Ureter (tissue), 1 donor: Measurements from ENCODE around the gene LDLRAD1. TPM values are rescaled to one million over a fixed set of nuclear protein-coding genes. Genes with fewer than 3 reads are reported as not detected.
"Not testable (repeated sequence)": the region's sequence is repeated elsewhere in the genome, so short reads cannot be mapped to it uniquely, and the experiment has no call there.

Experiments used
- DNase-seq: peaks from one replicate; pipeline ENCODE4 v3.0.0-alpha.2; 2020; ENCODE audit warnings: low spot score
- total RNA-seq: library from RNA; stranded (reverse); gene quantifications from one replicate; pipeline ENCODE4 v1.2.4, GENCODE V29; 2023
- donor health status: DM: yes; HTN: yes; CAD: no.

LDLRAD1 gene, protein sequence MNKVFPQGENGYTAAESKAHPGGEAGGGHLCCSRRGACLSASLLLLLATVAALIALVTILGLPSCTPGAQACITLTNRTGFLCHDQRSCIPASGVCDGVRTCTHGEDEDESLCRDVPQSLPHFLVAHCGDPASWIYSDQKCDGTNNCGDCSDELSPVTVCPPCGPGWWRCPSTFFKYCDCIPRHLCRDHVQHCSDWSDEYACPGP
- not detected for total RNA-seq

GRCh38 chr1:54017979-54018378, at the start of gene LDLRAD1:
Gene LDLRAD1, minus strand, starts transcription at chr1:54018186. Its CDS starts 74 bp downstream, at chr1:54018112.
- no peak for DNase-seq

- DNase-seq: no peak
Measured at GRCh38 chr1:54064299-54064698, 46.3 kb upstream of the LDLRAD1 start.

GRCh38 chr1:54054438-54054749, 36.4 kb upstream of the LDLRAD1 start:
- DNase-seq: no peak

DNA sequence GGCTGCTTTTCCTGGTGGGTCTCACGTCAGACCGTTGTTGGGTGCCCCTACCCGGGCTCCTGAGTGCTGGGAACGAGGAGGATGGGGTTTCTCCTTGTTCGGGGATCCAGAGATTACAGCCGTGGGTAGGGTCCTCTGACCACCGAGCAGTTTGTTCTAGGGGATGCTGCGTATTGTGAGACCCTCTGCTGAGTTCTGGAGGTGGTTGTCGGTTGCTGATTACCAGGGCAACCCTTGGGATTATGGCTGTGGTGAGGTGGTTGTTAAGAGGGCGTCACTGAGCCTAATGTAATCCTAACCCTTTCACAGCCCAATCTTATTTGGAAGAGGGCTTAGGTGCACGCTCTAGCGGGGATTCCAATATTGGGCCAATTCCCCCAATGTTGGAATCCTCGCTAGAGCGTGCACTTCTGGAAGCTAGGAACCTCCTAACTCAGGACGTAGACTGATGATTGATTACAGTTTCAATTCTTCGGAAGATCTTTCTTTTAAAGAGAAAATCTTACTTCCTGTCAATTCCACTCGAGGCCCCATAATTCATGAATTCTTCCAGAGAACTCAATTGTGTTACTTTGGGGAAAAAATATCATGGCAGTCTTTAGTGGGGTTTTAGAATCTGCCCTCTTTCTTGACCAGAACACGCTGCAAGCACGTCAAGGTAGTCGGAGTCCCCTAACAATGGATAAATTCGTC, 35.9 kb upstream of the LDLRAD1 start:
- no peak for DNase-seq

DNA sequence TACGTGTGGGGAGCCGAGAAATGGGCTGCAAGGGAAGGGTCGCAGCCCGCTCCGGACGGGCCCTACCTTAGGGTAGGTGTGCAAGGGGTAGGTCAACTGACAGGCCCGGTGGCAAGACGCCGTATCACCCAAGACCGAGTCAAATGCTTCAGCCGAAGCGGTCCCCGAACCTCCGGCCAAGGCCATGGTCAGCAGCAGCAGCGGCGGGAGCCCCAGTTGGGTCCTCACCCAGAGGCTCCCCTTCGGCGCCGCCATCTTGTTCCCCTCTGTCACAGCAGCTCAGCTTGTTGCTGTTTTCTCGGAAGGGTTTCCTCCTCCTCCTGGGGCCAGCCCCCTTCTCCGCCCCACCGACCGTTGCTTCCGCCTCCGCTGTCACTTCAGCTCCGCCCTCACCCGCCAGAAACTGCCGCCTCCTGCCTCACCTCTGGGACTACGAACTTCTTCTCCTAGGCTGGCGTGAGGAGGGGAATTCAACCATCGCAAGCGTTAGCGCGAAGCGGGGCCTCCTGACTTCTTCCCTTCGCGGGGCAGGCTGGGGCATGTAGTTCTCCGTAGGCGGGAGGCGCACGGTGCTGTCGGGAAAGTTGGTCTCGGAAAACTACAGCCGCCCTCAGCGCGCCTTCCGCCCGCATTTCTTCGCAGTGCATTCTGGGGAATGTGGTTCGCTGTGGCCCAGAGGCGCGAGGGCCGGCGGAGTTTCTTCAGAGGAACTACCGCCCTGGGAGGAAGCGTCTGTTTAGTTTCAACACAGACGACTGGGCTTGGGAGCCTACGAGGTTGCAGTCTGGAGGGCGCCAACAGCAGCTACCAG, 35.2 kb upstream of the LDLRAD1 start, which contains the start of the genes TCEANC2 and TMEM59:
TCEANC2 (plus strand) TSS at position 675 of the 811 bp plus-strand sequence. CDS start 815 bp downstream, outside the sequence.
TMEM59 (minus strand) TSS at position 271 of the 811 bp plus-strand sequence; CDS start at position 255, 16 bp downstream.
- DNase-seq: peak; percentile 99

GRCh38 chr1:54052431-54052933, 34.5 kb upstream of the LDLRAD1 start:
- peak; percentile 56 for DNase-seq

- no peak for DNase-seq
Measured at GRCh38 chr1:54051933-54052430, 34.0 kb upstream of the LDLRAD1 start.

DNA sequence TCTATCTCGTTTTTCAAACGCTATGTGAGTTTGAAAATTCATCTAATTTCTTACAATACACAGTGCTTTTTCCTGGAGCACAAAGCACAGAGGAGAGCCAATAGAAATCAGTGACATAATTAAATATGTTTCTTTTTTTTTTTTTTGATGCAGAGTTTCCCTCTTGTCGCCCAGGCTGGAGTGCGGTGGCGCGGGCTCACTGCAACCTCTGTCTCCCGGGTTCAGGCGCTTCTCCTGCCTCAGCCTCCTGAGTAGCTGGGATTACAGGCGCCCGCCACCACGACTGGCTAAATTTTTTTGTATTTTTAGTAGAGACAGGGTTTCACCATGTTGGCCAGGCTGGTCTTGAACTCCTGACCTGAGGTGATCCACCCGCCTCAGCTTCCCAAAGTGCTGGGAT, 32.4 kb upstream of the LDLRAD1 start:
- DNase-seq: not testable (repeated sequence)

DNA sequence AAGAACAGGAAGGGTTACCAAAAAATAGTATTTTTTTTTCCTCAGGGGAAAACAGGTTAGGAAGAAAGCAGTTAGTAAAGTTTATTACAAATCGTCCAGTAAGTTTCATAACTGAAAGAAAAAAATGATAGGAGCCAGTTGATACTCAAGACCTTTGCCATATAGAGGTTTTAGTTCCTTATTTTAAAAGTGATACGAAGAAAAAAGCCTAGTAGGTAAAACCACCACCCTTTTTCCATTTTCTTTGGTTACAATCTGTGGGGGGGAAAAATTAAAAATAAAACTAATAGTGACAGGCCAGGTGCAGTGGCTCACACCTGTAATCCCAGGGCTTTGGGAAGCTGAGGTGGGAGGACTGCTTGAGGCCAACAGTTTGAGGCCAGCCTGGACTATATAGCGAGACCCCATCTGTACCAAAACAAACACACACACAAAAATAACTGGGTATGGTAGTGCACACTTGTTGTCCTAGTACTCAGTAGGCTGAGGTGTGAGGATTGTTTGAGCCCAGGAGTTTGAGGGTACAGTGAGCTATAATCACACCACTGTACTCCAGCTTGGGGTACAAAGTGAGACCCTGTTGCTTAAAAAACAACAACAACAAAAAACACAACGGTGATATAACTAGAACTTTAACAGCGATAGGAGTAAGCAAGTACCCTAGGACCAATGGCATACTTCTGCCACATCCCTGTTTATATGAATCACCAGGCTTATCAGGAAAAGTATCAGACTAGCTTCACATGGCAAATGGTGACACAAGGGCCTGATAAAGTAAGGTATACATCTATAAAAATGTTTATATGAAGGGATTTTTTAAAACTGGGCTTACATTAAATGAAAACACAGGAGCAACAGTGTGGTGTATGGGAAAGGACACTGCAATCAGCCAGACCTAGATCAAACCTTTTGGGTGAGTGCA, 29.7 kb upstream of the LDLRAD1 start:
- no peak for DNase-seq

- DNase-seq: no peak
Measured at GRCh38 chr1:54046671-54047383, 28.8 kb upstream of the LDLRAD1 start.

DNA sequence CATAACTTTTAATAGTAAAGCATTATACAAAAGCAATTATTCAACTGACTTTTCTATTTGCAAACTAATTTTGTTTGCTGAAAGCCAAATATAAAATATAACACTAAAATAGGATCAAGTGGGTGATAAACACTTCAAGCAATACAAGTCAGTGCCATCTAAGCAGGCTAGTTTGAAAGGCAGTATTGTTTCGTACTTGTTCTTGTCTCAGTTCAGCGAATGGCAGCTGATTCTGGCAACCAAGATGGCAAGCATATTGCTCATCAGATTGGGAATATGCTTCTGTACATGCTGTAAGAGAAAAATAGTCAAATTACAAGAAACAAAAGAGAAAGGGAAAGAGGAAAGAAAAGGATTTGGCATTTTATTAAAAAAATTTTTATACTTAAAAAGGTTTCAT, 27.5 kb upstream of the LDLRAD1 start:
- DNase-seq: no peak

DNA sequence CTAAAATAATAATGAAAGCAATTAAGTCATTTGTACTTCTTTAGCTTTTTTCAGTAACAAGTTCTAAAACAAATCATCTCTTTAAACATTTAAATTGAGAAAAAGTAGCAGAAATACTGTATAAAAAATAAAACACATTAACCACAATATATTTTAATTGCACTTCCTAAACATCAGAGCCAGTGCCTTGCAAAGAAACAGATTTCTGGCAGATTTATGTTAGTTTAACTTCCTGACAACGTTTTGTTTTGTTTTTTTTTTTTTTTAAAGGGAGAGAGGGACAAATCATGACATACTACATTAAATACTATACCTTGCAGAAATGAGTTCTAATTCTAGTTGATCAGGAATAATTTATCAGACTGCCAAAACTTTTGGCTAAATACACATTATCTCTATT, 23.8 kb upstream of the LDLRAD1 start:
- no peak for DNase-seq

DNA sequence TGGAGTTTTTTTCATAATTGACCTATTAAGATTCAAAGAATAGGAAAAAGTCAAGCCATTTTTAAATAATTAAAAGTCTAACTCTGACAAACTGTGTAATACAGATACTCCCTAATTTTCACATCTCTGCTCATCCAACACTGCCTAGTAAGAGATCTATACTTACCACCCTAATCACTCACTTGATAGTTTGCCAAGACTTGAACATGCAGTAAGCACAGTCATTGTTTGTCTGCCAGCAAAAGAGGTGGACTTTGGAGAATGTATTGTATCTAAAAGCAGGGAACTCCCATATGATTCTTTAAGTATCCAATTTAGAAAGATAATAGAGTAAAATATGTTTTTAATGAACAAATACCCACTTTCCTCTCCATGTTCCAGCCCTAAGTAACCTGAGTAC, 19.5 kb upstream of the LDLRAD1 start:
- no peak for DNase-seq

GRCh38 chr1:54028306-54029251, 10.6 kb upstream of the LDLRAD1 start:
- no peak for DNase-seq

GRCh38 chr1:54027848-54028247, 9.9 kb upstream of the LDLRAD1 start:
- no peak for DNase-seq

GRCh38 chr1:54024811-54025210, 6.8 kb upstream of the LDLRAD1 start:
- not testable (repeated sequence) for DNase-seq

DNA sequence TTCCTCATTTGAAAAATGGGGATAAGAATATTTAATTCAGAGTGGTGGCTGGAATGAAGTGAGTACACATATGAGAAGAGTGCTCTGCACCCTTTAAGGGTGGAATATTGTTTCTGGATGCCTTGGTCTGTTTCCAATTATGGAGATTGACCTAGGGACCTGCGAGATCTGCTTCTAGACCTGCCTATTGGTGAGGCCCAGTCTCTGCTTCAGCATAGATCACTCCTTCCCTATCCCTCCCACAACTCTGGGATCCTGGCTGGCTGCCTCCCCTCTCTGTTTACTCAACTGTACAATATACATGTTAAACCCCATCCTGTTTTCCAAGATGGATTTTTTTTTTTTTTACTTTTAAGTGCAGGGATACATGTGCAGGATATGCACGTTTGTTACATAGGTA, 6.4 kb upstream of the LDLRAD1 start:
- no peak for DNase-seq

DNA sequence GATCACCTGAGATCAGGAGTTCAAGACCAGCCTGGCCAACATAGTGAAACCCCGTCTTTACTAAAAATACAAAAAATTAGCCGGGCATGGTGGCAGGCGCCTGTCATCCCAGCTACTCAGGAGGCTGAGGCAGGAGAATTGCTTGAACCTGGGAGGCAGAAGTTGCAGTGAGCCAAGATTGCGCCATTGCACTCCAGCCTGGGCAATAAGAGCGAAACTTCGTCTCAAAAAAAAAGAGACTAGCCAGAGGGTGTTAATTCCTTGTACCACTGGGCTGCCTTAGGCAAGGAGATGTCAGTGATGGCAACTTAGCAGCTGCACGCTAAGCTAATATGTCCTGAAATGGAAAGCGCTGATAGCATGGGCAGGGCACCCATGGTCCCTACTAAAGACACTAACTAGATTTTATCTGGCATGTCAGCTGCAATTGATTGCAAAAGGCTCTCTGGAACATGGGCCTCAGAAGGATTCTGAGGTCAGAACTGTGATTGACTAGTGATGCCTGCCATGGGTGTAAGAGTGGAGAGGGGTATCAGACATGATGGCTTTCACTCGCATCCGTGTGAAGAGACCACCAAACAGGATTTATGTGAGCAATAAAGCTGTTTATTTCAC, 1.7 kb upstream of the LDLRAD1 start:
- not testable (repeated sequence) for DNase-seq

DNA sequence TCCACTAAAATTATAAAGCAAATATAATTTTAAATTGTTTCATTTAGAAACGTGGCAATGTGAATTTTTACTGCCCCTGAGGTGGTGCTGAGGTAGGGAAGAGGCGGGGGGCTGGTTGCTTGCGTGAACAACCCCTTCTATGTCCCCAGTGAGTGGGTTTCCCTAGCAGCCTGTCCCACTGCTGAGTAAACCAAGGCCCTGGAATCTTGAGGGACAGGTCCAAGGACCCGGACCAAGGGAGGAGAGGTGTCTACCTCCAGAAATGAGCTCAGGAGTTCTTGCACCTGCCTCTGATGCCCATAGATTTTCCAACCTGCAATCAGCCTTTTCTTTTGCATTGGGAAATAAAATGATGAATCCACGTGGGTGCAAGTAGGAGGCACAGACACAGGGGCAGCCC, 649 bp upstream of the LDLRAD1 start:
- DNase-seq: no peak
